ENCODE results near the gene SCAPER. TPM values are rescaled to one million over a fixed set of nuclear protein-coding genes. Genes with fewer than 3 reads are reported as not detected.

The SCAPER gene
- total and polyA plus RNA-seq, 2 of the 4 experiments (the other 2 are of a cell fraction) = 2.9 to 9.7 TPM

DNA sequence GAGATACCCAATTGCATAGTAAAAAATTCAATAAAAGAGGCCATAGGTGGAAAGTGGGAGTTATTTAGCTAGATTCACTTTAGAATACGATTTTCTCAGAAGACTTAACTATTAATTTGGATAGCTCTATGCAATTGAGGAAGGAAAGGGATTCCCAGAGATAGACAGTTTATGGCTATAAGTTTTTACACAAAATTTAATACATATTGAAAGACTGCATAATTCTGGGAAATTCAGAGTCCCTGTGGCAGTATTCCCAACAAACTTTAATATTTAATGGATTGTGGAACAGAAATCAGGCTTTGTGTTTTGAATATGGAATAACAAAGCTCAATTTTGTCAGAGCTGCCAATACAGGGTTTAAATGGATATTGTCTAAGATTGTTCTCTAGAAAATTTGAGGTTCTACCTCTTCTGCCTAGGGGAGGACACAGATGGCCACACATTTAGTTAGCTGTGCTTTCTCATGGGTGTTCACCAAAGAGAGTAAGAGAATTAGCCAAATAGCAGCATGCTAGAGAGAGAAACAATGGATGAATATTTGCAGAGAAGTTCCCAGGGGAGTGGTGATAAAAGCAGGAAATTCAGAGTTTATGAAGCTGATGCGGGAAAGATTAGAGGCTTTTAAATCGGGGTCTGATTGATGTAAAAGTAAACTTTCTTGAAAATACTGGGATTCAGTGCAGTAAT lies 560.1 kb downstream of the SCAPER start:
- Histone ChIP-seq H3K4me2 (ENCODE audit: low read depth, low read length) (no peak overlapping the region), H2BK20ac (ENCODE audit: low read depth, low read length) (no peak overlapping the region), H3K14ac (replicated peaks; ENCODE audit: low read depth, low read length) (no peak overlapping the region), H2BK15ac (ENCODE audit: low read depth, low read length) (no peak overlapping the region), H3K9ac (ENCODE audit: low read depth, low read length) (no peak overlapping the region), H3K79me1 (ENCODE audit: low read depth in 1 of 2, low read length in 2 of 2) (0 out of 4 replicates have a peak, but pooled peaks cover 0 to 2% of the 10 kb centered on the region in 2 experiments), H4K91ac (ENCODE audit: insufficient read depth, low read depth, low read length) (no peak overlapping the region), H3K9me3 (ENCODE audit: control insufficient read depth, insufficient read depth, low read length) (peaks cover 6% of the 10 kb centered on the region; the same call in 1 of the 2 replicates), H3K4me3 (ENCODE audit: insufficient read depth, low read depth, low read length) (no peak overlapping the region), H3K4me1 (ENCODE audit: control insufficient read depth, insufficient read depth, low read length) (peaks cover 4% of the 10 kb centered on the region), H2BK5ac (ENCODE audit: low read depth, low read length, poor library complexity, severe bottlenecking) (no peak overlapping the region), H3K27me3 (ENCODE audit: control insufficient read depth, insufficient read depth, low read length) (peaks cover 22% of the 10 kb centered on the region), H3K23ac (ENCODE audit: low read depth, low read length) (no peak overlapping the region), H3K56ac (ENCODE audit: extremely low read depth, insufficient read depth, low read length) (no peak overlapping the region), H3K18ac (ENCODE audit: low read depth, low read length) (no peak overlapping the region), H2AFZ (replicated peaks; ENCODE audit: low read length, poor library complexity) (no peak overlapping the region), H4K5ac (ENCODE audit: low read depth, low read length) (no peak overlapping the region), H3K36me3 (ENCODE audit: control insufficient read depth, insufficient read depth, low read length) (peaks cover 19% of the 10 kb centered on the region), H3K4ac (ENCODE audit: low read depth, low read length) (no peak overlapping the region), H4K20me1 (ENCODE audit: insufficient read depth, low read length) (peaks cover 6% of the 10 kb centered on the region; the same call in 1 of the 2 replicates), H2BK120ac (ENCODE audit: low read depth, low read length) (no peak overlapping the region), H2AK5ac (ENCODE audit: low read depth, low read length) (no peak overlapping the region), H3K9me1 (ENCODE audit: insufficient read depth, low read length) (no peaks in the 10 kb centered on the region; the same call in 1 of the 2 replicates), H3K27ac (ENCODE audit: insufficient read depth, low read length) (no peak overlapping the region), H2AK9ac (replicated peaks; ENCODE audit: low read depth, low read length, poor library complexity) (no peak overlapping the region), H4K8ac (ENCODE audit: low read depth in 2 of 2, low read length in 2 of 2) (no peak overlapping the region)
- no peak for DNase-seq
- dilution Hi-C loops (cut with HindIII; ENCODE audit: low sequenced_read_pairs, unreplicated experiment) = no loop called here
- ChIA-PET POLR2A (ENCODE audit: unreplicated experiment) (no interaction called here), CTCF (no interaction called here)
- TF ChIP-seq POLR2A (IDR thresholded peaks at IDR 0.05; ENCODE audit: low read depth, low read length) (no peak), RCOR1 (IDR thresholded peaks at IDR 0.05; ENCODE audit: insufficient replicate concordance, low read length) (no peak)
- intact Hi-C loops (cut with micrococcal nuclease) = loop anchor here (5.0 to 10.0 kb wide), 2 partner anchors 230 to 522 kb away; no protein-coding TSS in a partner anchor
- no peak for ATAC-seq (ENCODE audit: low read depth)
- 73% methylated on average over 2 of the region's 3 CpGs; no CpG with 5 or more reads in 1 of the 2 experiments for WGBS, 2 experiments (ENCODE audit: extremely low coverage in 2 of 2, insufficient read length in 1 of 2)
- no TSS peak for BruUV-seq (replicated peaks)
- in situ Hi-C loops (cut with MboI; ENCODE audit: low sequenced_read_pairs) = no loop called here
